Activated CD4-positive, alpha-beta T cell treated with anti-CD3 and anti-CD28 coated beads, Interleukin-2, Interleukin-6, amounts not matched to agents 100 ng/mL and 50 ng/mL, durations not matched to agents 16 hours and 8 hours (primary cell): ENCODE data around the gene BCL2L12.
"Not testable (repeated sequence)": the region's sequence is repeated elsewhere in the genome, so short reads cannot be mapped to it uniquely, and the experiment has no call there.

Source experiments
- DNase-seq: peaks from one replicate; pipeline ENCODE4 v3.0.0-alpha.2; 2020

Gene BCL2L12

GRCh38 chr19:49713236-49713845, 47.6 kb downstream of the BCL2L12 start:
- no peak for DNase-seq

- DNase-seq, result peak; percentile 11
Measured at GRCh38 chr19:49716154-49716553, 50.4 kb downstream of the BCL2L12 start.

- DNase-seq, result no peak
Measured at GRCh38 chr19:49718511-49718910, 52.8 kb downstream of the BCL2L12 start.

GRCh38 chr19:49718991-49719390, 53.3 kb downstream of the BCL2L12 start:
- no peak for DNase-seq

- not testable (repeated sequence) for DNase-seq
Measured at GRCh38 chr19:49719420-49719819, 53.7 kb downstream of the BCL2L12 start.
